GM18507 (cell line): ENCODE data around the gene VRK2.

Experiments
- DNase-seq: peaks from one replicate; pipeline ENCODE4 v3.0.0; 2011; ENCODE audit warnings: low read depth; ENCODE audit not compliant: insufficient read length; ENCODE audit errors: extremely low spot score
- FAIRE-seq: peaks from 2 replicates; lab custom pipeline; 2011; peaks lifted over from hg19 to GRCh38; lab: Jason Lieb, UNC

VRK2 gene

GRCh38 chr2:58046585-58047372, at the start of gene VRK2:
TSS of gene VRK2 (plus strand) at chr2:58046806. CDS start at chr2:58048832, 2,026 bp downstream.
- DNase-seq (peak; percentile 69), FAIRE-seq (peak; percentile 93)

DNA sequence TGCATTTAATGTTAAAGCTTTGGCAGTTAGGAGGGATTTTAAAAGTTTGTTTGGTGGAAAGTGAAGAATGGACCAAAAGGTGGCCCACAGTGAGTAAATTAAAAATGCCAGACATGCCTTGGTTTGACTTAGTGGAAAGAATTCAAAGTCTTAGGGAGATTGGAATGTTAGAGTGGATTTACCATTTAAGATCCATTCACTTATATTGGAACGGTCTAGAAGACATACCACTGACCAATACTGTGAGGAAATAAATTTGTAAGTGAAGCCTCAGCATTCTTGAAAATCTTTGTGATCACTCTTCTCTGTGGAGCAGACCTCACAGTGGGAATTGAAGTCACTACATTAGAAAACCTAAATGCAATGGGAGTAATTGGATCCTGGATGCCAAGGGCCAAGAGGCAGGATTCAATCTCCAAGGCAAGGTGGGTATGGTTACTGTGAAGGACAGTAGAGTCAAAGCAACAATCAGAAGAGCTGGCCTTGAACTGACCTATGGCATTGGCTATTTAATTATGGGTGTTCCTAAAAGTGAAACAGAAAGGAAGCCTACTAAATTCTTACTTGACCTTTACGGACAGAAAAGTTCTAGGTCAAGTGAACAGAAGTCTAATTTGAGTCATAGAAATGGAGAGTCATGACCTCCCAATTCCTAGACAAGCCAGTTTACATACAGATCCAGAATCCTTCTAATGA, 40.2 kb upstream of the VRK2 start:
- FAIRE-seq (peak; percentile 87), DNase-seq (no peak)

DNA sequence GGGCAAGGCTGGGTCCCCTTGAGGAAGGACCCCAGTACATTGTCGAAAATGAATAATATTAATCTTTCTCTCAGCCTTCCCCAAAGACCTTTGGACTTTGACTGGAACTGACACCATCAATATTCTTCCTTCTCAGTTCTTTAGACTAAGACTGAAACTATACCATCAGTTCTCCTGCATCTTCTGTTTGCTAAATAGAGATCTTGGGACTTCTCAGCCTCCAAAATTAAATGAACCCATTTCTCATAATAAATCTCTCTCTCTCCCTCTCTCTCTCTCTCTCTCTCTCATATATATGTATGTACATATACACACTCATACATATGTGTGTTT, 39.7 kb upstream of the VRK2 start:
- FAIRE-seq (no peak), DNase-seq (no peak)

DNA sequence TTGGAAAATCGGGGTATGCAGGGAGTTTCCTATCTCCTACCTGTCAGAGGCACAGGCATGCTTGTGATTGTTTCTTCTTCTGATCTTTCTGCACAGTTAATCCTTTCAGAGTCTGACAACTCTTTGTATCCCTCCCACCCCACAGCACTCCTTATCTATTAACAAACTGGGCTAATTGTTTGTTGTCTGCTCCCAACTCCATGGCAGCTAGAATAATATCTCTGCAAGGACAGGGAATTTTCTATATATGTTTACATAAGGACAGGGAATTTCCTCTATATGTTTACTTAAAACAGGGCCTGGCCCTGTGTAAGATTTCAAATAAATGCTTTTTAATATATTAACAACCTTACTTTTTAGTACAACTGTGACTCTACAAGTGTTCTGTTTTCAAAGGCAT, 36.0 kb upstream of the VRK2 start:
- FAIRE-seq (no peak), DNase-seq (no peak)

DNA sequence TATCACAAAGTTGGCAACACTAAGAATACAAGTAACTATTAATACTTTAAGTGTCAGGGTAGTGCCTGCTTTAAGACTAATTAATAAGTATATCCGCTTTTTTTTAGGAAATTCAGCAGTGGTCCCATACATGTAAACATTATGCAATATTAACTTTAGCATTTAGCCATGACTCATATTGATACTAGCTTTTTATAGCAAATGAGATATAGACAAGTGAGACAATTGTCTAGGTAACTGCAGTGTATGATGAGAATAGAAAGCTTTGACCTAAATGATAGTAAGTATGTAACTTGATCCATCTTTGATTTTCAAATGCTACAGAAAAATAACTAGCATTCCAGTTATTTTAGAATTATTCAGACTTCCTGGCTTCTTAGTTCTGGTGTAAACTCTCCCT, 27.4 kb upstream of the VRK2 start:
- peak; percentile 75 for FAIRE-seq

GRCh38 chr2:58025150-58025933, 21.3 kb upstream of the VRK2 start:
- DNase-seq: no peak
- FAIRE-seq: peak; percentile 33

More for the DNA sequence above, 27.4 kb upstream of the VRK2 start:
- no peak for DNase-seq

DNA sequence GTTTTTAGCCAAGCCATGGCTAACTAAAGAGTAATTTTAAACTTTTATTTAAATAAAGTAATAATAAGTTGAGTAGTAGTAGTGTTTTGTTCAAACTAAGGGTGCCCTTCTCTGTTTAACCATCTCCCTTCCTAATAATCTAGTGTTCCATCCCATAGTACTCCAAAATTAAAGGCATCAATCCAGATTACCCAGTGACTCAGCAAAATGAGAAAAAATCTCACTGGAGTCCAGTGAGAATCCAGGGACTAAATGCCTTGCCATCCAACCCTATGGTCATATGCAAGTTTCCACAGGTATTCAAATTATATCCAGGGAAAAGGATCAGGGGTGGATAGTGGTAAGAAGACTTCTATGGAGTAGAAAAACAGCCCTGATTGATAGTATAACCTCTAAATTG, 19.6 kb upstream of the VRK2 start:
- FAIRE-seq: no peak
- DNase-seq: no peak

GRCh38 chr2:58030771-58031170, 15.8 kb upstream of the VRK2 start:
- no peak for FAIRE-seq

GRCh38 chr2:58032016-58032763, 14.4 kb upstream of the VRK2 start:
- FAIRE-seq (peak; percentile 51), DNase-seq (no peak)

More at GRCh38 chr2:58030771-58031170, 15.8 kb upstream of the VRK2 start:
- no peak for DNase-seq

DNA sequence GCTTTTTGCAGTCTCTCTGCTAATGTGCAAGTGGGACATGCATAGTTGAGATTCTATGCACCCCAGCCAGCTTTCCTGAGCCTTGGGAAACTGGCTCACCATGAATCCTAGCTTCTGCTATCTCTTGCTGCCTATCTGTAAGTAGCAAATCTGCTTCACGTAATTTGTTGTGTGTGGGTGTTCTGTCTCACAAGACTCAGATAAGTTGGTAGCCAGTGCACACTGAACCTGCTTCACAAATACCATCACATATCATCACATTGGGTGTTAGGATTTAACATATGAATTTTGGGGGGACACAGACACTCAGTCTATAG, 13.9 kb upstream of the VRK2 start:
- DNase-seq (no peak), FAIRE-seq (peak; percentile 42)

GRCh38 chr2:58033530-58033929, 13.1 kb upstream of the VRK2 start:
- no peak for FAIRE-seq
- DNase-seq: no peak

DNA sequence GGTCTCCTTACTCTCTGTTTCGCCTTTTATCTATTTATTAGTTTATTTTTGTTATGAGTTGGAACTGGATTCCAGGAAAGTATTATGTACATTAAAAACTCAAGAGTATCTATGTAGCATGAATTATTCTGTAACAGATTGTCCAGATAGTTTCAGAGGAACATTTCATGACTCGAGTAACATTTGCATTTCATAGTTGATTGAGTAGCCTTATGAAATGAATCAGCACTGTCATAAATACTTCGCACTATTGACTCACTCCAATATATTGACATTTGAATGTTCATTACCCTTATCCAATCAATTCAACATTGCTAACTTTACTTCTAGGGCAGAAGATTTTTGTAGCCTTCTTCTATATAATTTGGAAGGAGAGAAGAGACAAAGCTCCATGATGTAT, 11.3 kb upstream of the VRK2 start:
- FAIRE-seq (peak; percentile 88), DNase-seq (no peak)

- FAIRE-seq (peak; percentile 92), DNase-seq (no peak)
These were observed 7.4 kb upstream of the VRK2 start for GRCh38 chr2:58039170-58039611.

- FAIRE-seq (peak; percentile 55), DNase-seq (no peak)
These were observed 4.1 kb upstream of the VRK2 start for GRCh38 chr2:58042486-58042970.

DNA sequence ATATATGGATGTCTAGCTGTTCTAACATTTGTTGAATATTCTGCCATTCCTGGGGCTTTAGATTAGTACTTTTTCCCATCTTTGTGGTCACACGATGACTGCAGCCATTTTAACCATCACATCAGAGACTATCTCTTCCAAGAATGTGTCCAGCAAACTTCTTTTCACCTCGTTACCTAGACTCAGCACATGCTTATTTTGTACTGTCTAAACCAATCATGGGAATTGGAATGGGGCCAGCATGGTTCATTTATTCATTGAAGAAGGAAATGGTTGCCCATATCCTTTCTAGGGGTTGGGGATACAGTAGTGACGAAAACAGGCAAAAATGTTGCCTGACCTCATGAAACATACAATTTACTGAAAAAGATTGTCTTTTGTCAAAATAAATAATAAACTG, 2.5 kb upstream of the VRK2 start:
- no peak for FAIRE-seq
- DNase-seq: no peak

- FAIRE-seq (no peak), DNase-seq (no peak)
These were observed 849 bp upstream of the VRK2 start for GRCh38 chr2:58045580-58046334.

- DNase-seq (no peak), FAIRE-seq (no peak)
These were observed 346 bp upstream of the VRK2 start for GRCh38 chr2:58046335-58046584.

DNA sequence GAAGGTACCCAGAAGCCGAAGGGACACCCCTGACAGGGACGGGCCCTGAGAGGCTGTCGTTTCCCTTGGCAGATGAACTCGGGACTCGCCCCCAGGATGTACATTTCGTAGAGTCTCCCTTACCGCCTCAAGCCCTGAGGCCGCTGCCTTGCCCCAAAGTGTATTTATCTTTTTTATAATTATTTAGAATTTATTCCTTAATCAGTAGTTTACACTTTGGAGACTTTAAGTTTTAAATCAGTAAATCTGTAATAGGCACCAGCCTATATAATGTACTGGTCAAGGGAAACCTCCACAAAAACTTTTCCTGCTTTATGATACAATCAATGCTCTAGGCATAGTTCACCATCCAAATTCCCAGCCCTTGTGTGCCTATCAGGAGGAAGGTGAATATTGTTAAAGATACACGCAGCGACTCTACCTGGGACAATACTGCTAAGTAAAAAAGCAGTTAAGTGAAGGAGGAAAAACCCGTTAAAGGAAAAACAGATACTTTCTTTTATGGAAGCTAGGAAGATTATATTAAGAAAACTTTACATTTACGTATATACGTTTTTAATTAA, 848 bp downstream of the VRK2 start:
- FAIRE-seq (no peak), DNase-seq (no peak)

- FAIRE-seq: peak; percentile 67
- no peak for DNase-seq
These were observed 1.4 kb downstream of the VRK2 start for GRCh38 chr2:58047961-58048360.
